ENCODE results near the gene ZNFX1. TPM values are rescaled to one million over a fixed set of nuclear protein-coding genes. Genes with fewer than 3 reads are reported as not detected.
A peak's percentile ranks its signal among the peaks of the same experiment; 100 is the strongest.

The ZNFX1 gene
- polyA plus RNA-seq, 2 of the 4 experiments (the other 2 are of a cell fraction): 6.0 to 11.5 TPM

DNA sequence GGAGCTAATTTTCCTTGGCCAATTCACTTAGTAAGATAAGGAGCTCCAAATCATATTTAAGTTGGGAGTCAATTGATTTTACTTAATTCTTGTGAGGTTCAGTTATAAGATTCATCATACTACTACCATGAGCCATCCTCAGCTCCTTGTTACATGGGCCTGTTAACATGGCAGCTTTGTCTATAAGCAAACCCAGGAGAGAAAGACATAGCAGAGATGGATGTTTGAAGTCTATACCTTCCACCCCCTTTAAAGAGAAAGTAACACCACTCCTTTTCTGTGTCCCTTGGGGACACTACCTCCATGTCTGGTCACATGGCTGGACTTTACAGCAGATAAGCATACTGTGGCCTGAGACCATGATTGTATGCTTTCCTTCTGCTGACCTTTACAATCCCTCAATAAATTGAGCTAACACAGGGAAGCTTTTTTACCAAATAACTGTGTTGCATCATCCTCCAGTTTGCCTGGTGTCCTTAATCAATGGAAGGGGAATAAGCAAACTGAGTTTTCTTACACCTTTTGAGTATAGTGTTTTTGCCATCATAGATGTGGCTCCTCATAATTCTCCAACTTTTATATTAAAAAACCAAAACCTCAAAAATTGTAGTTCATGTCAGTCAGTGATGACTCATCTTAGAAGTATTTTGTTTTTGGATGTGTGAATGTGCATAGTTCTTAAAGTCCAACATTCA lies 9.8 kb upstream of the ZNFX1 start (continued):
- TF ChIP-seq, protein P1, sequence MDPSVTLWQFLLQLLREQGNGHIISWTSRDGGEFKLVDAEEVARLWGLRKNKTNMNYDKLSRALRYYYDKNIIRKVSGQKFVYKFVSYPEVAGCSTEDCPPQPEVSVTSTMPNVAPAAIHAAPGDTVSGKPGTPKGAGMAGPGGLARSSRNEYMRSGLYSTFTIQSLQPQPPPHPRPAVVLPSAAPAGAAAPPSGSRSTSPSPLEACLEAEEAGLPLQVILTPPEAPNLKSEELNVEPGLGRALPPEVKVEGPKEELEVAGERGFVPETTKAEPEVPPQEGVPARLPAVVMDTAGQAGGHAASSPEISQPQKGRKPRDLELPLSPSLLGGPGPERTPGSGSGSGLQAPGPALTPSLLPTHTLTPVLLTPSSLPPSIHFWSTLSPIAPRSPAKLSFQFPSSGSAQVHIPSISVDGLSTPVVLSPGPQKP (IDR thresholded peaks at IDR 0.05; ENCODE audit: low read depth, low read length): no peak
- TF ChIP-seq EHF (CRISPR knock-in tag; IDR thresholded peaks at IDR 0.05) (peak; percentile 23), FOSB (CRISPR knock-in tag; IDR thresholded peaks at IDR 0.05) (peak; percentile 74), ZNF302 (CRISPR knock-in tag; IDR thresholded peaks at IDR 0.05) (peak; percentile 80), RFX5 (IDR thresholded peaks at IDR 0.05) (no peak), HOXA7 (CRISPR knock-in tag; IDR thresholded peaks at IDR 0.05) (peak; percentile 31; the same call in 1 of the 2 replicates), JUN (IDR thresholded peaks at IDR 0.05) (peak in 1 of 2 experiments; percentile 40; a peak in 2 of 5 replicates), HOXB13 (CRISPR knock-in tag; IDR thresholded peaks at IDR 0.05; ENCODE audit: low read depth) (0 out of 2 replicates have a peak, but pooled peaks have one; percentile 63), ESRRA (IDR thresholded peaks at IDR 0.05; ENCODE audit: borderline replicate concordance, low read length) (no peak)
- TF ChIP-seq, protein P2, sequence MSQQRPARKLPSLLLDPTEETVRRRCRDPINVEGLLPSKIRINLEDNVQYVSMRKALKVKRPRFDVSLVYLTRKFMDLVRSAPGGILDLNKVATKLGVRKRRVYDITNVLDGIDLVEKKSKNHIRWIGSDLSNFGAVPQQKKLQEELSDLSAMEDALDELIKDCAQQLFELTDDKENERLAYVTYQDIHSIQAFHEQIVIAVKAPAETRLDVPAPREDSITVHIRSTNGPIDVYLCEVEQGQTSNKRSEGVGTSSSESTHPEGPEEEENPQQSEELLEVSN (IDR thresholded peaks at IDR 0.05; ENCODE audit: borderline replicate concordance, low read depth): no peak
- TF ChIP-seq, protein P3, sequence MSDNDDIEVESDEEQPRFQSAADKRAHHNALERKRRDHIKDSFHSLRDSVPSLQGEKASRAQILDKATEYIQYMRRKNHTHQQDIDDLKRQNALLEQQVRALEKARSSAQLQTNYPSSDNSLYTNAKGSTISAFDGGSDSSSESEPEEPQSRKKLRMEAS (IDR thresholded peaks at IDR 0.05): no peak

DNA sequence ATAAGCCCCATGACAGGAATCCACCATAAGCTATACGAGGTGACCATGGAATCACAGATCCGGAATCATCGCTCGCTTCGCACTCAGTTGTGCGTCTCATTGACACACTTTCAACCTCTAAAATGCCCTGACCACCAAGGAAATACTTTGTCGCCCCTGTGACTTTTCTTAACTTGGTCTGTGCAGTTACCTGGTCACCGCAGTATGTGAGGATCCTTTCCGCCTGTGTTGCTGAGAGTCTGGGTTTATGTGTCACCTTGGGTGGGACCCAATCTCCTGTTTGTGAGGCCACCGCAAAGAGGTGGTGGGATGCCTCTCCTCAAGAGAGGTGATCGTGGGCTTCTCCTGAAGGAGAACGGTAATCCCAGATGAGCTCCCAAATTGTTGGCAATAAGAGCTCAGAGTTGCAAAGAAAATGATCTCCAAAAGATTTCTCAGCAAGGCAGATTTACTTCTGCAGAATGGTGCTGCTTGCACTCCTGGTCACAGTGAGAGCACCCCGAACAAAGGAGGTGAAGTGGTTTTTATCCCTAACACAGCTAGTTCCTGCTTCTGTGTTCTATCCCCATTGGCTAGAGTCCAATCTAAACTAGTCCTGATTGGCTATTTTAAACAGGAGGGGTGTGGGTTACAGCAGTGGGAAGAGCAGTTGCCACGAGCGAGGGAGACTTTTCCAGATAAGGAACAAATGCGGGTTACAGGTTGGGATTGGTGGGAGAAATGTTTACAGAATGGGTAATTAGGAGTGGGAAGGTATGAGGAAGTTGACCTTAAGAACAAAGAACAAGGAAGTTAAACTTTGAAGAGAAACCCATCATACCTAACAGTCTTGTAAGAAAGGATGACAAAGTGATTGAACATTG lies 9.1 kb upstream of the ZNFX1 start:
- FAIRE-seq (no peak), ATAC-seq (peak in 1 of 2 experiments; percentile 2; a peak in 3 of 6 replicates), DNase-seq (ENCODE audit: low read depth in 1 of 2, low spot score in 1 of 2) (peak in 1 of 2 experiments; percentile 80)
- 76% methylated on average over 16 of the region's 16 CpGs for WGBS (ENCODE audit: missing lambda C conversion rate)
- ChIA-PET CTCF (interaction anchor here (1.0 to 1.2 kb wide), 2 partner anchors 33 to 40 kb away, joined by 3 to 4 read pairs; no protein-coding TSS in a partner anchor), POLR2A (interaction anchor here (0.6 to 3.2 kb wide), 4 partner anchors 8 to 68 kb away, joined by 3 to 26 read pairs (median 4); partner anchors contain the start of genes DDX27 and ZNFX1)
- peak overlapping the region in 1 of 2 experiments; percentile 54; a peak in 4 of 6 replicates for H3K27ac ChIP-seq
- H3K4me3 ChIP-seq: peak overlapping the region; percentile 92
- peak overlapping the region; percentile 97 for H3K4me2 ChIP-seq
- peaks cover 9% of the 10 kb centered on the region; the same call in 2 of the 3 replicates for H3K9me3 ChIP-seq
- peaks cover 77% of the 10 kb centered on the region for H3K4me1 ChIP-seq
- TF ChIP-seq MAZ (IDR thresholded peaks at IDR 0.05; ENCODE audit: borderline replicate concordance, low read depth, low read length): no peak
- TF ChIP-seq, protein P4, sequence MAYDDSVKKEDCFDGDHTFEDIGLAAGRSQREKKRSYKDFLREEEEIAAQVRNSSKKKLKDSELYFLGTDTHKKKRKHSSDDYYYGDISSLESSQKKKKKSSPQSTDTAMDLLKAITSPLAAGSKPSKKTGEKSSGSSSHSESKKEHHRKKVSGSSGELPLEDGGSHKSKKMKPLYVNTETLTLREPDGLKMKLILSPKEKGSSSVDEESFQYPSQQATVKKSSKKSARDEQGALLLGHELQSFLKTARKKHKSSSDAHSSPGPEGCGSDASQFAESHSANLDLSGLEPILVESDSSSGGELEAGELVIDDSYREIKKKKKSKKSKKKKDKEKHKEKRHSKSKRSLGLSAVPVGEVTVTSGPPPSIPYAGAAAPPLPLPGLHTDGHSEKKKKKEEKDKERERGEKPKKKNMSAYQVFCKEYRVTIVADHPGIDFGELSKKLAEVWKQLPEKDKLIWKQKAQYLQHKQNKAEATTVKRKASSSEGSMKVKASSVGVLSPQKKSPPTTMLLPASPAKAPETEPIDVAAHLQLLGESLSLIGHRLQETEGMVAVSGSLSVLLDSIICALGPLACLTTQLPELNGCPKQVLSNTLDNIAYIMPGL (CRISPR knock-in tag; IDR thresholded peaks at IDR 0.05; ENCODE audit: borderline replicate concordance): no peak
- no peak for TF ChIP-seq JUN (IDR thresholded peaks at IDR 0.05)
- no peak for TF ChIP-seq ZFP36 (IDR thresholded peaks at IDR 0.05; ENCODE audit: borderline replicate concordance, partially characterized antibody)
- no peak for TF ChIP-seq SREBF2 (IDR thresholded peaks at IDR 0.05)
- no peak for TF ChIP-seq HEYL (CRISPR knock-in tag; IDR thresholded peaks at IDR 0.05)
- TF ChIP-seq, protein P3 (IDR thresholded peaks at IDR 0.05): no peak
- no peak for TF ChIP-seq CBX8 (IDR thresholded peaks at IDR 0.05)
- peak; percentile 77; the same call in 1 of the 2 replicates for TF ChIP-seq TP53 (CRISPR knock-in tag; IDR thresholded peaks at IDR 0.05)
- TF ChIP-seq HOXA7 (CRISPR knock-in tag; IDR thresholded peaks at IDR 0.05): peak; percentile 64; the same call in 1 of the 2 replicates
- peak; percentile 9; the same call in 1 of the 2 replicates for TF ChIP-seq EHF (CRISPR knock-in tag; IDR thresholded peaks at IDR 0.05)
- no peak for TF ChIP-seq CBX2 (IDR thresholded peaks at IDR 0.05; ENCODE audit: borderline replicate concordance, low read depth)
- TF ChIP-seq, protein P5, sequence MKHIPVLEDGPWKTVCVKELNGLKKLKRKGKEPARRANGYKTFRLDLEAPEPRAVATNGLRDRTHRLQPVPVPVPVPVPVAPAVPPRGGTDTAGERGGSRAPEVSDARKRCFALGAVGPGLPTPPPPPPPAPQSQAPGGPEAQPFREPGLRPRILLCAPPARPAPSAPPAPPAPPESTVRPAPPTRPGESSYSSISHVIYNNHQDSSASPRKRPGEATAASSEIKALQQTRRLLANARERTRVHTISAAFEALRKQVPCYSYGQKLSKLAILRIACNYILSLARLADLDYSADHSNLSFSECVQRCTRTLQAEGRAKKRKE (CRISPR knock-in tag; IDR thresholded peaks at IDR 0.05; ENCODE audit: low read depth): no peak
- no peak for TF ChIP-seq FOSL2 (IDR thresholded peaks at IDR 0.05)
- no peak for TF ChIP-seq FOSL2 (CRISPR knock-in tag; IDR thresholded peaks at IDR 0.05)
- TF ChIP-seq PHF8 (IDR thresholded peaks at IDR 0.05; ENCODE audit: borderline replicate concordance, low read depth): no peak
- TF ChIP-seq, protein P1 (IDR thresholded peaks at IDR 0.05; ENCODE audit: low read depth, low read length): no peak
- peak; percentile 40; the same call in 1 of the 2 replicates for TF ChIP-seq RARB (CRISPR knock-in tag; IDR thresholded peaks at IDR 0.05)
- TF ChIP-seq MAFK (IDR thresholded peaks at IDR 0.05; ENCODE audit: partially characterized antibody): no peak
- TF ChIP-seq, protein P6, sequence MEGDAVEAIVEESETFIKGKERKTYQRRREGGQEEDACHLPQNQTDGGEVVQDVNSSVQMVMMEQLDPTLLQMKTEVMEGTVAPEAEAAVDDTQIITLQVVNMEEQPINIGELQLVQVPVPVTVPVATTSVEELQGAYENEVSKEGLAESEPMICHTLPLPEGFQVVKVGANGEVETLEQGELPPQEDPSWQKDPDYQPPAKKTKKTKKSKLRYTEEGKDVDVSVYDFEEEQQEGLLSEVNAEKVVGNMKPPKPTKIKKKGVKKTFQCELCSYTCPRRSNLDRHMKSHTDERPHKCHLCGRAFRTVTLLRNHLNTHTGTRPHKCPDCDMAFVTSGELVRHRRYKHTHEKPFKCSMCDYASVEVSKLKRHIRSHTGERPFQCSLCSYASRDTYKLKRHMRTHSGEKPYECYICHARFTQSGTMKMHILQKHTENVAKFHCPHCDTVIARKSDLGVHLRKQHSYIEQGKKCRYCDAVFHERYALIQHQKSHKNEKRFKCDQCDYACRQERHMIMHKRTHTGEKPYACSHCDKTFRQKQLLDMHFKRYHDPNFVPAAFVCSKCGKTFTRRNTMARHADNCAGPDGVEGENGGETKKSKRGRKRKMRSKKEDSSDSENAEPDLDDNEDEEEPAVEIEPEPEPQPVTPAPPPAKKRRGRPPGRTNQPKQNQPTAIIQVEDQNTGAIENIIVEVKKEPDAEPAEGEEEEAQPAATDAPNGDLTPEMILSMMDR (IDR thresholded peaks at IDR 0.05): no peak
